Liver (tissue), 3 donors: ENCODE data around the gene NBPF14.
"Not testable (repeated sequence)": the region's sequence is repeated elsewhere in the genome, so short reads cannot be mapped to it uniquely, and the experiment has no call there.

Experiments used
- ATF3 ChIP-seq: IDR thresholded peaks from 2 replicates; pipeline ENCODE4 v1.6.1; 2016; ENCODE audit warnings: antibody characterized with exemption
- CTCF ChIP-seq: fragments of 150-350 bp; IDR thresholded peaks from 2 replicates; pipeline ENCODE4 v1.5.1; 2017; ENCODE audit warnings: improper control_type of control experiment, low read depth, low read length; ENCODE audit not compliant: missing input control
- FOXA1 ChIP-seq: IDR thresholded peaks from 2 replicates; pipeline ENCODE4 v1.6.1; 2016; ENCODE audit warnings: antibody characterized with exemption
- GABPA ChIP-seq, 2 donors: IDR thresholded peaks in 1 of 2; conservative IDR thresholded peaks in 1 of 2; 2 replicates each; pipeline ENCODE4 v1.6.1; 2016; ENCODE audit warnings: antibody characterized with exemption in 2 of 2, mild to moderate bottlenecking in 1 of 2, moderate library complexity in 1 of 2
- JUND ChIP-seq, 2 donors: IDR thresholded peaks; 2 replicates each; pipeline ENCODE4 v1.6.1; 2016; ENCODE audit warnings: antibody characterized with exemption in 2 of 2
- MAX ChIP-seq: IDR thresholded peaks from 2 replicates; pipeline ENCODE4 v1.6.1; 2016; ENCODE audit warnings: antibody characterized with exemption
- RAD21 ChIP-seq, 2 donors: IDR thresholded peaks; 2 replicates each; pipeline ENCODE4 v1.6.1; 2016; ENCODE audit warnings: antibody characterized with exemption in 2 of 2, mild to moderate bottlenecking in 2 of 2
- REST ChIP-seq: IDR thresholded peaks from 2 replicates; pipeline ENCODE4 v1.6.1; 2016; ENCODE audit warnings: antibody characterized with exemption, mild to moderate bottlenecking
- SP1 ChIP-seq: IDR thresholded peaks from 2 replicates; pipeline ENCODE4 v1.6.1; 2018; ENCODE audit warnings: antibody characterized with exemption, mild to moderate bottlenecking
- YY1 ChIP-seq: IDR thresholded peaks from 2 replicates; pipeline ENCODE4 v1.6.1; 2016; ENCODE audit warnings: antibody characterized with exemption, mild to moderate bottlenecking
- ZBTB33 ChIP-seq: IDR thresholded peaks from 2 replicates; pipeline ENCODE4 v1.6.1; 2016; ENCODE audit warnings: antibody characterized with exemption
- donor health status: healthy.
- donor health status: healthy.

- not testable (repeated sequence) for TF ChIP-seq GABPA (IDR thresholded peaks at IDR 0.05 in 1 of 2, conservative IDR thresholded peaks at IDR 0.05 in 1 of 2); CTCF; RAD21 (IDR thresholded peaks at IDR 0.05); REST; ATF3; FOXA1; YY1; ZBTB33; JUND (IDR thresholded peaks at IDR 0.05); MAX; SP1
Observed at GRCh38 chr1:148605266-148605665, 9.5 kb upstream of the NBPF14 start.
